WTC11 (cell line): ENCODE results near the gene ATPAF1. TPM values are rescaled to one million over a fixed set of nuclear protein-coding genes. Genes with fewer than 3 reads are reported as not detected.
"Not testable (repeated sequence)": the region's sequence is repeated elsewhere in the genome, so short reads cannot be mapped to it uniquely, and the experiment has no call there.

Experiments used
- ATAC-seq: fragments of 200-7000 bp; cut with Tn5 transposase; 2 replicates; pipeline ENCODE4 v1.10.0; 2021; ENCODE audit warnings: mild to moderate bottlenecking, moderate library complexity
- CTCF ChIA-PET: fragments of 300-600 bp; sonication (Branson Sonifier 250); formaldehyde crosslinking; loops from one replicate; lab custom pipeline; 2021; ENCODE audit warnings: antibody characterized with exemption; lab: Charles Lee
- POLR2A ChIA-PET: fragments of 350-600 bp; sonication (Branson Sonifier 250); formaldehyde crosslinking; loops from one replicate; lab custom pipeline; 2021; ENCODE audit warnings: antibody characterized with exemption; lab: Charles Lee
- DNase-seq: peaks from one replicate; pipeline ENCODE4 v3.0.0; 2021; ENCODE audit warnings: low spot score
- H3K27ac Mint-ChIP-seq: 2 replicates; pipeline ENCODE4 v1.8.0; 2021; ENCODE audit warnings: mixed read lengths
- H3K27me3 Mint-ChIP-seq: 2 replicates; pipeline ENCODE4 v1.8.0; 2021; ENCODE audit warnings: low read depth, mild to moderate bottlenecking, moderate library complexity, mixed read lengths
- H3K36me3 Mint-ChIP-seq: 2 replicates; pipeline ENCODE4 v1.8.0; 2021; ENCODE audit warnings: mixed read lengths
- H3K4me1 Mint-ChIP-seq: 2 replicates; pipeline ENCODE4 v1.8.0; 2022; ENCODE audit warnings: mixed read lengths
- H3K4me3 Mint-ChIP-seq: 2 replicates; pipeline ENCODE4 v1.8.0; 2021; ENCODE audit warnings: mild to moderate bottlenecking, moderate library complexity, mixed read lengths
- H3K9me3 Mint-ChIP-seq: 2 replicates; pipeline ENCODE4 v1.8.0; 2021; ENCODE audit warnings: mixed read lengths
- CBFB ChIP-seq: sonication (generic); formaldehyde crosslinking; IDR thresholded peaks from 2 replicates; pipeline ENCODE4 v1.8.1; 2022; ENCODE audit warnings: mild to moderate bottlenecking, low read depth, missing genetic modification reagents
- JUN ChIP-seq: sonication (generic); formaldehyde crosslinking; IDR thresholded peaks from 2 replicates; pipeline ENCODE4 v1.8.0; 2023; ENCODE audit warnings: mild to moderate bottlenecking, missing genetic modification reagents
- MAX ChIP-seq: sonication (generic); formaldehyde crosslinking; IDR thresholded peaks from 2 replicates; pipeline ENCODE4 v1.8.0; 2022; ENCODE audit warnings: mild to moderate bottlenecking, missing genetic modification reagents
- NR1H2 ChIP-seq: sonication (generic); formaldehyde crosslinking; IDR thresholded peaks from 2 replicates; pipeline ENCODE4 v1.9.0; 2021; ENCODE audit warnings: mild to moderate bottlenecking, moderate library complexity, missing genetic modification reagents
- RELA ChIP-seq: sonication (generic); formaldehyde crosslinking; IDR thresholded peaks from 2 replicates; pipeline ENCODE4 v1.8.1; 2022; ENCODE audit warnings: missing genetic modification reagents, mild to moderate bottlenecking, borderline replicate concordance
- SOX15 ChIP-seq: fragments of 250-450 bp; sonication (Bioruptor Pico); IDR thresholded peaks from 2 replicates; pipeline ENCODE4 v1.9.0; 2021; ENCODE audit warnings: mild to moderate bottlenecking
- SP1 ChIP-seq: sonication (generic); formaldehyde crosslinking; conservative IDR thresholded peaks from 2 replicates; pipeline ENCODE4 v1.8.1; 2022; ENCODE audit warnings: missing genetic modification reagents
- TEAD4 ChIP-seq: sonication (generic); formaldehyde crosslinking; IDR thresholded peaks from 2 replicates; pipeline ENCODE4 v1.8.0; 2022; ENCODE audit warnings: mild to moderate bottlenecking, missing genetic modification reagents
- ZBTB43 ChIP-seq: sonication (generic); formaldehyde crosslinking; IDR thresholded peaks from 2 replicates; pipeline ENCODE4 v1.8.1; 2023; ENCODE audit warnings: mild to moderate bottlenecking, missing genetic modification reagents
- ZNF138 ChIP-seq: sonication (generic); formaldehyde crosslinking; conservative IDR thresholded peaks from 2 replicates; pipeline ENCODE4 v1.8.1; 2022; ENCODE audit warnings: mild to moderate bottlenecking, moderate library complexity, missing genetic modification reagents
- ZNF263 ChIP-seq: sonication (generic); formaldehyde crosslinking; IDR thresholded peaks from 2 replicates; pipeline ENCODE4 v1.8.1; 2022; ENCODE audit warnings: low read depth, mild to moderate bottlenecking, moderate library complexity, missing genetic modification reagents
- ZNF396 ChIP-seq: fragments of 250-450 bp; sonication (Bioruptor Pico); IDR thresholded peaks from 2 replicates; pipeline ENCODE4 v1.8.0; 2021; ENCODE audit warnings: mild to moderate bottlenecking, moderate library complexity, borderline replicate concordance
- total RNA-seq: library from RNA; stranded (reverse); gene quantifications from 3 replicates; pipeline ENCODE4 v1.2.3, GENCODE V29; 2021
- TF ChIP-seq, protein P1 (sequence below): sonication (generic); formaldehyde crosslinking; IDR thresholded peaks from 2 replicates; pipeline ENCODE4 v1.8.1; 2023; ENCODE audit warnings: mild to moderate bottlenecking, missing genetic modification reagents
- TF ChIP-seq, protein P2 (sequence below): sonication (generic); formaldehyde crosslinking; IDR thresholded peaks from 2 replicates; pipeline ENCODE4 v1.8.1; 2023; ENCODE audit warnings: mild to moderate bottlenecking, missing genetic modification reagents, borderline replicate concordance

ATPAF1 gene
- total RNA-seq, 1 experiment from 2014 or later = 35.7 TPM

GRCh38 chr1:46654698-46655097 is 13.5 kb downstream of the ATPAF1 start:
- Mint-ChIP-seq H3K36me3 (peaks cover 49% of the 10 kb centered on the region), H3K9me3 (peaks cover 16% of the 10 kb centered on the region)
- CTCF ChIA-PET, H3K27me3 Mint-ChIP-seq, H3K27ac Mint-ChIP-seq, H3K4me3 Mint-ChIP-seq, DNase-seq, ATAC-seq, H3K4me1 Mint-ChIP-seq: not testable (repeated sequence)
- POLR2A ChIA-PET = interaction anchor here (0.6 kb wide), 1 partner anchor 66 kb away, joined by 4 read pairs; no protein-coding TSS in a partner anchor

DNA sequence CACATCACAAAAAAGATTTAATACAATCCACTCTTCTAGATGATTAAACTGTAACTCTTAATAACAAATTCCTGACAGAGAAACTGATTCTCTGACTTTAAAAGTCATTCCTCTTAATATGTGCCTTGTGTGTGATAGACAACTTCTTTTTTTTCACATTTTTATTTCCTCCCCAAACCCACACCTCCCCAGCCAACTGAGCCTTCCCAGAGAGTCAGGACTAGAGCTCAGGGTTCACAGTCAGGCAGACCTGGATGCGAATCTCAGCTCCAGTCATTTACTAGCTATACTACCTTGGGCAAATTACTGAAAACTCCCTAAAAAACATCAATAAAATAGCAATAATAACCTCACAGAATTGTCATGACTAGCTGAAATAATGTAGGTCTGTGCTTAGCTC is 14.2 kb downstream of the ATPAF1 start:
- DNase-seq (no peak), ATAC-seq (no peak)
- H3K9me3 Mint-ChIP-seq = peaks cover 22% of the 10 kb centered on the region
- no peak overlapping the region for H3K27ac Mint-ChIP-seq
- ChIA-PET POLR2A (interaction anchor here (0.6 kb wide), 1 partner anchor 65 kb away, joined by 4 read pairs; no protein-coding TSS in a partner anchor), CTCF (no interaction called here)
- H3K36me3 Mint-ChIP-seq = peaks cover 56% of the 10 kb centered on the region
- no peaks in the 10 kb centered on the region for H3K27me3 Mint-ChIP-seq
- TF ChIP-seq SP1 (CRISPR knock-in tag) = no peak
- TF ChIP-seq, protein P1, sequence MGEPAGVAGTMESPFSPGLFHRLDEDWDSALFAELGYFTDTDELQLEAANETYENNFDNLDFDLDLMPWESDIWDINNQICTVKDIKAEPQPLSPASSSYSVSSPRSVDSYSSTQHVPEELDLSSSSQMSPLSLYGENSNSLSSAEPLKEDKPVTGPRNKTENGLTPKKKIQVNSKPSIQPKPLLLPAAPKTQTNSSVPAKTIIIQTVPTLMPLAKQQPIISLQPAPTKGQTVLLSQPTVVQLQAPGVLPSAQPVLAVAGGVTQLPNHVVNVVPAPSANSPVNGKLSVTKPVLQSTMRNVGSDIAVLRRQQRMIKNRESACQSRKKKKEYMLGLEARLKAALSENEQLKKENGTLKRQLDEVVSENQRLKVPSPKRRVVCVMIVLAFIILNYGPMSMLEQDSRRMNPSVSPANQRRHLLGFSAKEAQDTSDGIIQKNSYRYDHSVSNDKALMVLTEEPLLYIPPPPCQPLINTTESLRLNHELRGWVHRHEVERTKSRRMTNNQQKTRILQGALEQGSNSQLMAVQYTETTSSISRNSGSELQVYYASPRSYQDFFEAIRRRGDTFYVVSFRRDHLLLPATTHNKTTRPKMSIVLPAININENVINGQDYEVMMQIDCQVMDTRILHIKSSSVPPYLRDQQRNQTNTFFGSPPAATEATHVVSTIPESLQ = no peak
- no peak for TF ChIP-seq ZBTB43 (CRISPR knock-in tag)
- no peak for TF ChIP-seq ZNF138 (CRISPR knock-in tag)
- TF ChIP-seq RELA = no peak
- TF ChIP-seq NR1H2 (CRISPR knock-in tag) = no peak
- TF ChIP-seq, protein P2, sequence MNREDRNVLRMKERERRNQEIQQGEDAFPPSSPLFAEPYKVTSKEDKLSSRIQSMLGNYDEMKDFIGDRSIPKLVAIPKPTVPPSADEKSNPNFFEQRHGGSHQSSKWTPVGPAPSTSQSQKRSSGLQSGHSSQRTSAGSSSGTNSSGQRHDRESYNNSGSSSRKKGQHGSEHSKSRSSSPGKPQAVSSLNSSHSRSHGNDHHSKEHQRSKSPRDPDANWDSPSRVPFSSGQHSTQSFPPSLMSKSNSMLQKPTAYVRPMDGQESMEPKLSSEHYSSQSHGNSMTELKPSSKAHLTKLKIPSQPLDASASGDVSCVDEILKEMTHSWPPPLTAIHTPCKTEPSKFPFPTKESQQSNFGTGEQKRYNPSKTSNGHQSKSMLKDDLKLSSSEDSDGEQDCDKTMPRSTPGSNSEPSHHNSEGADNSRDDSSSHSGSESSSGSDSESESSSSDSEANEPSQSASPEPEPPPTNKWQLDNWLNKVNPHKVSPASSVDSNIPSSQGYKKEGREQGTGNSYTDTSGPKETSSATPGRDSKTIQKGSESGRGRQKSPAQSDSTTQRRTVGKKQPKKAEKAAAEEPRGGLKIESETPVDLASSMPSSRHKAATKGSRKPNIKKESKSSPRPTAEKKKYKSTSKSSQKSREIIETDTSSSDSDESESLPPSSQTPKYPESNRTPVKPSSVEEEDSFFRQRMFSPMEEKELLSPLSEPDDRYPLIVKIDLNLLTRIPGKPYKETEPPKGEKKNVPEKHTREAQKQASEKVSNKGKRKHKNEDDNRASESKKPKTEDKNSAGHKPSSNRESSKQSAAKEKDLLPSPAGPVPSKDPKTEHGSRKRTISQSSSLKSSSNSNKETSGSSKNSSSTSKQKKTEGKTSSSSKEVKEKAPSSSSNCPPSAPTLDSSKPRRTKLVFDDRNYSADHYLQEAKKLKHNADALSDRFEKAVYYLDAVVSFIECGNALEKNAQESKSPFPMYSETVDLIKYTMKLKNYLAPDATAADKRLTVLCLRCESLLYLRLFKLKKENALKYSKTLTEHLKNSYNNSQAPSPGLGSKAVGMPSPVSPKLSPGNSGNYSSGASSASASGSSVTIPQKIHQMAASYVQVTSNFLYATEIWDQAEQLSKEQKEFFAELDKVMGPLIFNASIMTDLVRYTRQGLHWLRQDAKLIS (CRISPR knock-in tag) = no peak
- TF ChIP-seq TEAD4 (CRISPR knock-in tag) = no peak
- no peaks in the 10 kb centered on the region for H3K4me1 Mint-ChIP-seq
- H3K4me3 Mint-ChIP-seq = no peak overlapping the region

DNA sequence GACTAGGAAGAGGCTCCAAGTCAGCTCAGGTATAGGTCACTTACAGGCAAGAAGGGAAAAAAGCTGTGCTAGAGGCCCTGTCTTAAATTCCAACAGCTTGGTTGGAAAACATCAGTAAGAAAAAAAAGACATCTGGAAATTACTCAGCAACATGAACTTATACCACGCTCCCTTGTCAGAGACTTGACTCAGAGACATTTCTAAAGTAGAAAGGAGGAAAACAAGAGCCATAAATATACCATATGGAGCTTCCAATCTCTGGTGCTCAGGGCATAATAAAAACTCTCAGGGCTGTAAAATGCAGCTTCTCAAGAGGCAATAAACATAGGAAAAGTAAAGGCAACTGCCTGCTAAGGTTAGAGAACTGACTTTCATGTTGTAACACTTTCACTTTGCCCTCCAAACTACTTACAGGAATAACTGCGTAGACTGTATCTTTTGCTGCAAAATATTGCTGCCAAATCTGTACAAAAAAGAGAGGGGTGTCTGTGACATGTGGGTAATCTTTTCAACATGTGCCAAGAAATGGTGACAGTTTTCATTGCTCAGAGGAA is 14.7 kb downstream of the ATPAF1 start:
- no peaks in the 10 kb centered on the region for H3K4me1 Mint-ChIP-seq
- H3K36me3 Mint-ChIP-seq = peaks cover 58% of the 10 kb centered on the region
- TF ChIP-seq ZNF396 (no peak), ZBTB43 (CRISPR knock-in tag) (no peak), ZNF263 (no peak), JUN (no peak), MAX (CRISPR knock-in tag) (no peak), CBFB (CRISPR knock-in tag) (no peak), SOX15 (no peak)
- DNase-seq (no peak), ATAC-seq (no peak)
- no peak overlapping the region for H3K27ac Mint-ChIP-seq
- no peaks in the 10 kb centered on the region for H3K27me3 Mint-ChIP-seq
- CTCF ChIA-PET = no interaction called here
- peaks cover 22% of the 10 kb centered on the region for H3K9me3 Mint-ChIP-seq
- H3K4me3 Mint-ChIP-seq = no peak overlapping the region
- POLR2A ChIA-PET = interaction anchor here (0.7 kb wide), 1 partner anchor 29 kb away, joined by 3 read pairs; no protein-coding TSS in a partner anchor
